Measurements from ENCODE around the gene TRIM42.

DNA sequence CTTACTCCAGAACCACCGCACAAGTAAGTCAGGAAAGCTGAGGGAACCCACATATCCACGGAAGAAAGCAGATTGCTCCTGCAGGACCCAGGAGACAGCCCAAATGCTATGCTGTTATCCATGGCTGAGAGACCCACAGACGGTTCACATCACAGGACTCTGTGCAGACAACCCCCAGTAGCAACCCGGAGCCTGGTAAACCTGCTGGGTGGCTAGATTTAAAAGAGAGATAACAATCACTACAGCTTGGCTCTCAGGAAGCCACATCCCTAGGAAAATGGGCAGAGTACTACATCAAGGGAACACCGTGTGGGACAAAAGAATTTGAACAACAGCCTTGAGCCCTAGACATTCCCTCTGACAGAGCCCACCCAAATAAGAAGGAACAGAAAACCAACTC lies 13.8 kb upstream of the TRIM42 start:
- TF ChIP-seq CTCF (IDR thresholded peaks at IDR 0.05) (no peak), POLR2A (IDR thresholded peaks at IDR 0.05) (no peak)

Data from testis (tissue), 2 donors.